Measurements from ENCODE around the gene TCIRG1. TPM values are rescaled to one million over a fixed set of nuclear protein-coding genes. Genes with fewer than 3 reads are reported as not detected.
A peak's percentile ranks its signal among the peaks of the same experiment; 100 is the strongest.

Gene TCIRG1
- total RNA-seq, 1 donor from 2014 or later, result 47.2 TPM

GRCh38 chr11:68048681-68049508 is 10.1 kb downstream of the TCIRG1 start:
- peaks cover 8% of the 10 kb centered on the region for H3K9me3 Mint-ChIP-seq (ENCODE audit: unreplicated experiment)
- H3K36me3 Mint-ChIP-seq (ENCODE audit: unreplicated experiment), result no peaks in the 10 kb centered on the region
- TF ChIP-seq, protein P1, sequence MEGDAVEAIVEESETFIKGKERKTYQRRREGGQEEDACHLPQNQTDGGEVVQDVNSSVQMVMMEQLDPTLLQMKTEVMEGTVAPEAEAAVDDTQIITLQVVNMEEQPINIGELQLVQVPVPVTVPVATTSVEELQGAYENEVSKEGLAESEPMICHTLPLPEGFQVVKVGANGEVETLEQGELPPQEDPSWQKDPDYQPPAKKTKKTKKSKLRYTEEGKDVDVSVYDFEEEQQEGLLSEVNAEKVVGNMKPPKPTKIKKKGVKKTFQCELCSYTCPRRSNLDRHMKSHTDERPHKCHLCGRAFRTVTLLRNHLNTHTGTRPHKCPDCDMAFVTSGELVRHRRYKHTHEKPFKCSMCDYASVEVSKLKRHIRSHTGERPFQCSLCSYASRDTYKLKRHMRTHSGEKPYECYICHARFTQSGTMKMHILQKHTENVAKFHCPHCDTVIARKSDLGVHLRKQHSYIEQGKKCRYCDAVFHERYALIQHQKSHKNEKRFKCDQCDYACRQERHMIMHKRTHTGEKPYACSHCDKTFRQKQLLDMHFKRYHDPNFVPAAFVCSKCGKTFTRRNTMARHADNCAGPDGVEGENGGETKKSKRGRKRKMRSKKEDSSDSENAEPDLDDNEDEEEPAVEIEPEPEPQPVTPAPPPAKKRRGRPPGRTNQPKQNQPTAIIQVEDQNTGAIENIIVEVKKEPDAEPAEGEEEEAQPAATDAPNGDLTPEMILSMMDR (IDR thresholded peaks at IDR 0.05; ENCODE audit: partially characterized antibody, unreplicated experiment), result no peak
- no peak overlapping the region for H3K4me3 Mint-ChIP-seq (ENCODE audit: unreplicated experiment)
- no peaks in the 10 kb centered on the region for H3K27me3 Mint-ChIP-seq (ENCODE audit: unreplicated experiment)
- no peak overlapping the region for H3K27ac Mint-ChIP-seq (ENCODE audit: unreplicated experiment)
- H3K4me1 Mint-ChIP-seq (ENCODE audit: low read depth, unreplicated experiment), result peaks cover 14% of the 10 kb centered on the region
- DNase-seq, result no peak

- H3K36me3 Mint-ChIP-seq (ENCODE audit: unreplicated experiment), result no peaks in the 10 kb centered on the region
- TF ChIP-seq, protein P1 (IDR thresholded peaks at IDR 0.05; ENCODE audit: partially characterized antibody, unreplicated experiment), result no peak
- H3K27me3 Mint-ChIP-seq (ENCODE audit: unreplicated experiment), result no peaks in the 10 kb centered on the region
- no peak overlapping the region for H3K27ac Mint-ChIP-seq (ENCODE audit: unreplicated experiment)
- H3K4me3 Mint-ChIP-seq (ENCODE audit: unreplicated experiment), result no peak overlapping the region
- H3K4me1 Mint-ChIP-seq (ENCODE audit: low read depth, unreplicated experiment), result peaks cover 18% of the 10 kb centered on the region
- no peak for DNase-seq
- H3K9me3 Mint-ChIP-seq (ENCODE audit: unreplicated experiment), result peaks cover 8% of the 10 kb centered on the region
These were observed 10.9 kb downstream of the TCIRG1 start for GRCh38 chr11:68049509-68050370.

- no peaks in the 10 kb centered on the region for H3K36me3 Mint-ChIP-seq (ENCODE audit: unreplicated experiment)
- peaks cover 8% of the 10 kb centered on the region for H3K9me3 Mint-ChIP-seq (ENCODE audit: unreplicated experiment)
- H3K4me3 Mint-ChIP-seq (ENCODE audit: unreplicated experiment), result no peak overlapping the region
- no peak for DNase-seq
- peaks cover 2% of the 10 kb centered on the region for H3K27me3 Mint-ChIP-seq (ENCODE audit: unreplicated experiment)
- TF ChIP-seq, protein P1 (IDR thresholded peaks at IDR 0.05; ENCODE audit: partially characterized antibody, unreplicated experiment), result no peak
- H3K4me1 Mint-ChIP-seq (ENCODE audit: low read depth, unreplicated experiment), result peaks cover 18% of the 10 kb centered on the region
- no peak overlapping the region for H3K27ac Mint-ChIP-seq (ENCODE audit: unreplicated experiment)
These were observed 11.6 kb downstream of the TCIRG1 start for GRCh38 chr11:68050371-68050841.

- H3K36me3 Mint-ChIP-seq (ENCODE audit: unreplicated experiment), result peaks cover 4% of the 10 kb centered on the region
- no peak overlapping the region for H3K4me3 Mint-ChIP-seq (ENCODE audit: unreplicated experiment)
- TF ChIP-seq, protein P1 (IDR thresholded peaks at IDR 0.05; ENCODE audit: partially characterized antibody, unreplicated experiment), result no peak
- no peak for DNase-seq
- peaks cover 8% of the 10 kb centered on the region for H3K9me3 Mint-ChIP-seq (ENCODE audit: unreplicated experiment)
- H3K4me1 Mint-ChIP-seq (ENCODE audit: low read depth, unreplicated experiment), result peaks cover 18% of the 10 kb centered on the region
- peak overlapping the region; percentile 59 for H3K27ac Mint-ChIP-seq (ENCODE audit: unreplicated experiment)
- H3K27me3 Mint-ChIP-seq (ENCODE audit: unreplicated experiment), result peaks cover 2% of the 10 kb centered on the region
These were observed 12.6 kb downstream of the TCIRG1 start for GRCh38 chr11:68051191-68052136.

Data from glutamatergic neuron (in vitro differentiated cells).